ENCODE results near the gene RNF225.

DNA sequence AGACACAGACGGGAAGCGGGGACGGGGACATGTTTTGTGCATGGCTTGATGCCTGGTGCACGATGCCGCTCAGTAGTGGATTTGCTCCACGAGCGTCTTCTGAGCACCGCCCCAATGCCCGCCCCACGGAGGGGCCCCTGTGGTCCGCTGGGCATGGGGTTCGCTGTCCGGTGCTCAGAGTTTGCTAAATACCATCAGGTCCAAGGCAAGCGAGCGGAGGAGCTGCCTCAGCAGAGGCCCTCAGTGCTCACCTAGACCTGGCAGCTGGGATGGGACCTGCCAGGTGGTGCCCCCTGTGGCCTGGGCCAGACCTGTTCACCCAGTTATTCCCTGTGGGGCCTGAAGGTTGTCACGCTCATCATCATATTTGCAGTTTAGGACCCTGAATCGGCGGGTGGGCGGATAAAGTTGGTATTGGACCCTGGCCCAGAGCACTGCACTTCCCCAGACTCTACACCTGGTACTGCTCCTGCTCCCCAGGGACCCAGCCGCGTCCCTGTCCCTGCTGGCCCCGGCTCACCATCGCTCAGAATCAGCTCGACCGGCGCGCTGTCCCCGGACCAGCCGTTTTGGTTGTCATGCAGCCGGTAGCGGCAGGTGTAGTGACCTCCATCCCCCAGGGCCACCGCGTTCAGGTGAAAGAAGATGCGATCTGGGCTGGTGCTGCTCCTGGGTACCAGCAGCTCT, 44.4 kb upstream of the RNF225 start:
- TF ChIP-seq POLR2A (IDR thresholded peaks at IDR 0.05; ENCODE audit: low read depth, low read length) (no peak), POLR2AphosphoS5 (IDR thresholded peaks at IDR 0.05; ENCODE audit: low read depth, low read length) (no peak), TAF1 (IDR thresholded peaks at IDR 0.05; ENCODE audit: low read depth, low read length) (no peak)
